ENCODE measurements around the gene WDFY1.

WDFY1 gene

GRCh38 chr2:223905996-223906395, 39.1 kb downstream of the WDFY1 start:
- Histone ChIP-seq H3K27me3 (ENCODE audit: insufficient read depth, low read length, poor library complexity) (no peaks in the 10 kb centered on the region), H3K9me3 (ENCODE audit: insufficient read depth, low read length, severe bottlenecking) (no peaks in the 10 kb centered on the region), H2AFZ (ENCODE audit: low read depth, low read length) (no peak overlapping the region), H3K27ac (ENCODE audit: low read length) (no peak overlapping the region), H3K9ac (ENCODE audit: low read depth, low read length) (no peak overlapping the region), H3K4me1 (ENCODE audit: insufficient read depth, low read length) (no peaks in the 10 kb centered on the region), H3K79me2 (ENCODE audit: insufficient read depth, low read length) (no peaks in the 10 kb centered on the region), H3K36me3 (ENCODE audit: insufficient read depth, low read length) (peaks cover 9% of the 10 kb centered on the region), H3K4me3 (ENCODE audit: low read depth in 1 of 2, low read length in 2 of 2) (no peak overlapping the region), H3K4me2 (ENCODE audit: insufficient read depth, low read length) (no peak overlapping the region), H4K20me1 (ENCODE audit: insufficient read depth, low read length) (peaks cover 2% of the 10 kb centered on the region; the same call in 1 of the 2 replicates)
- no peak for ATAC-seq (ENCODE audit: insufficient read depth, low read depth)
- DNase-seq, result no peak
- no peak for TF ChIP-seq EZH2 (IDR thresholded peaks at IDR 0.05; ENCODE audit: borderline replicate concordance, low read depth, low read length, severe bottlenecking)
- no peak for TF ChIP-seq CTCF (IDR thresholded peaks at IDR 0.05; ENCODE audit: borderline replicate concordance, extremely low read depth, low read length, poor library complexity, severe bottlenecking)

GRCh38 chr2:223901854-223902253, 43.3 kb downstream of the WDFY1 start:
- H3K36me3 ChIP-seq (ENCODE audit: insufficient read depth, low read length), result peaks cover 30% of the 10 kb centered on the region
- no peak overlapping the region for H3K4me2 ChIP-seq (ENCODE audit: insufficient read depth, low read length)
- no peak overlapping the region for H3K27ac ChIP-seq (ENCODE audit: low read length)
- H3K9me3 ChIP-seq (ENCODE audit: insufficient read depth, low read length, severe bottlenecking), result no peaks in the 10 kb centered on the region
- H3K79me2 ChIP-seq (ENCODE audit: insufficient read depth, low read length), result no peaks in the 10 kb centered on the region
- DNase-seq (no peak), ATAC-seq (ENCODE audit: insufficient read depth, low read depth) (no peak)
- no peaks in the 10 kb centered on the region for H4K20me1 ChIP-seq (ENCODE audit: insufficient read depth, low read length)
- no peaks in the 10 kb centered on the region for H3K4me1 ChIP-seq (ENCODE audit: insufficient read depth, low read length)
- H3K27me3 ChIP-seq (ENCODE audit: insufficient read depth, low read length, poor library complexity), result no peaks in the 10 kb centered on the region
- TF ChIP-seq CTCF (IDR thresholded peaks at IDR 0.05; ENCODE audit: borderline replicate concordance, extremely low read depth, low read length, poor library complexity, severe bottlenecking) (no peak), EZH2 (IDR thresholded peaks at IDR 0.05; ENCODE audit: borderline replicate concordance, low read depth, low read length, severe bottlenecking) (no peak)
- no peak overlapping the region for H2AFZ ChIP-seq (ENCODE audit: low read depth, low read length)
- no peak overlapping the region for H3K4me3 ChIP-seq (ENCODE audit: low read depth in 1 of 2, low read length in 2 of 2)
- H3K9ac ChIP-seq (ENCODE audit: low read depth, low read length), result no peak overlapping the region

GRCh38 chr2:223901311-223901710, 43.8 kb downstream of the WDFY1 start:
- ATAC-seq (ENCODE audit: insufficient read depth, low read depth), result no peak
- peaks cover 30% of the 10 kb centered on the region for H3K36me3 ChIP-seq (ENCODE audit: insufficient read depth, low read length)
- no peak for TF ChIP-seq EZH2 (IDR thresholded peaks at IDR 0.05; ENCODE audit: borderline replicate concordance, low read depth, low read length, severe bottlenecking)
- TF ChIP-seq CTCF (IDR thresholded peaks at IDR 0.05; ENCODE audit: borderline replicate concordance, extremely low read depth, low read length, poor library complexity, severe bottlenecking), result no peak

GRCh38 chr2:223900531-223900930, 44.6 kb downstream of the WDFY1 start:
- H3K9me3 ChIP-seq (ENCODE audit: insufficient read depth, low read length, severe bottlenecking), result no peaks in the 10 kb centered on the region
- H3K9ac ChIP-seq (ENCODE audit: low read depth, low read length), result no peak overlapping the region
- no peak overlapping the region for H3K27ac ChIP-seq (ENCODE audit: low read length)
- no peaks in the 10 kb centered on the region for H4K20me1 ChIP-seq (ENCODE audit: insufficient read depth, low read length)
- TF ChIP-seq EZH2 (IDR thresholded peaks at IDR 0.05; ENCODE audit: borderline replicate concordance, low read depth, low read length, severe bottlenecking) (no peak), CTCF (IDR thresholded peaks at IDR 0.05; ENCODE audit: borderline replicate concordance, extremely low read depth, low read length, poor library complexity, severe bottlenecking) (no peak)
- H2AFZ ChIP-seq (ENCODE audit: low read depth, low read length), result no peak overlapping the region
- no peak overlapping the region for H3K4me2 ChIP-seq (ENCODE audit: insufficient read depth, low read length)
- no peaks in the 10 kb centered on the region for H3K27me3 ChIP-seq (ENCODE audit: insufficient read depth, low read length, poor library complexity)
- no peak for DNase-seq
- no peak overlapping the region for H3K4me3 ChIP-seq (ENCODE audit: low read depth in 1 of 2, low read length in 2 of 2)
- H3K4me1 ChIP-seq (ENCODE audit: insufficient read depth, low read length), result no peaks in the 10 kb centered on the region
- no peak for ATAC-seq (ENCODE audit: insufficient read depth, low read depth)
- H3K36me3 ChIP-seq (ENCODE audit: insufficient read depth, low read length), result peaks cover 31% of the 10 kb centered on the region
- H3K79me2 ChIP-seq (ENCODE audit: insufficient read depth, low read length), result no peaks in the 10 kb centered on the region

More at GRCh38 chr2:223901311-223901710, 43.8 kb downstream of the WDFY1 start:
- Histone ChIP-seq H3K79me2 (ENCODE audit: insufficient read depth, low read length) (no peaks in the 10 kb centered on the region), H2AFZ (ENCODE audit: low read depth, low read length) (no peak overlapping the region), H3K9me3 (ENCODE audit: insufficient read depth, low read length, severe bottlenecking) (no peaks in the 10 kb centered on the region), H3K27ac (ENCODE audit: low read length) (no peak overlapping the region), H3K4me1 (ENCODE audit: insufficient read depth, low read length) (no peaks in the 10 kb centered on the region), H3K9ac (ENCODE audit: low read depth, low read length) (no peak overlapping the region), H3K4me2 (ENCODE audit: insufficient read depth, low read length) (no peak overlapping the region), H4K20me1 (ENCODE audit: insufficient read depth, low read length) (no peaks in the 10 kb centered on the region), H3K4me3 (ENCODE audit: low read depth in 1 of 2, low read length in 2 of 2) (no peak overlapping the region), H3K27me3 (ENCODE audit: insufficient read depth, low read length, poor library complexity) (no peaks in the 10 kb centered on the region)
- DNase-seq, result no peak
